ENCODE measurements around the gene SSH2. TPM values are rescaled to one million over a fixed set of nuclear protein-coding genes. Genes with fewer than 3 reads are reported as not detected.

The SSH2 gene
- total and polyA plus RNA-seq, 9 of the 15 experiments (the other 6 are each of a cell fraction or from before 2014, with no cell fraction given): 3.9 to 16.1 (median 10.2) TPM

DNA sequence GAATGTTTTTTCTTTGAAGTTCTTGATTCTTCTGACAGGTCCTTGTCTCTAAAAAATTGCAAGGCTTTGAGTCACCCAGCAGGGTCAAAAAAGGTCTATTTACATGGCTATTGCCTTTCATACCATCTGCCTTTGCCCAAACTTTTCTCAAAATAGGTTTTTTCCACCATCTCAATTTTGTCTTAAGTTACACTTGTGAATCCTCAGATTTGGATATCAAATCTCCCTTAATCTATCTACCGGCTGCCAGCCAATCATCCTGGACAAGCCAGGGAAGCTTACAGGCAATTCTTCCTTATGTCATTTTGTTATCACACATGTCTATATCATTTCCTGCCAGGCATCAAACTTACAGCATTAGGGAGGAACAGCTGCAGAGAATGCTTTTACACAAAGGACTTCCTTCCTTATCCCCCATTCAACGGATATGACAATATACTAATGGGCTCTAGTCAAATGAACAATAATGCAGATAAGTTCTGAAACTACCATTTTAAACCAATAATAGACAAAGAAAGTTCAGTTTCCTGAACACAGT, 203.2 kb downstream of the SSH2 start (continued):
- no peak for TF ChIP-seq SRF (CRISPR knock-in tag; IDR thresholded peaks at IDR 0.05)
- TF ChIP-seq, protein P1, sequence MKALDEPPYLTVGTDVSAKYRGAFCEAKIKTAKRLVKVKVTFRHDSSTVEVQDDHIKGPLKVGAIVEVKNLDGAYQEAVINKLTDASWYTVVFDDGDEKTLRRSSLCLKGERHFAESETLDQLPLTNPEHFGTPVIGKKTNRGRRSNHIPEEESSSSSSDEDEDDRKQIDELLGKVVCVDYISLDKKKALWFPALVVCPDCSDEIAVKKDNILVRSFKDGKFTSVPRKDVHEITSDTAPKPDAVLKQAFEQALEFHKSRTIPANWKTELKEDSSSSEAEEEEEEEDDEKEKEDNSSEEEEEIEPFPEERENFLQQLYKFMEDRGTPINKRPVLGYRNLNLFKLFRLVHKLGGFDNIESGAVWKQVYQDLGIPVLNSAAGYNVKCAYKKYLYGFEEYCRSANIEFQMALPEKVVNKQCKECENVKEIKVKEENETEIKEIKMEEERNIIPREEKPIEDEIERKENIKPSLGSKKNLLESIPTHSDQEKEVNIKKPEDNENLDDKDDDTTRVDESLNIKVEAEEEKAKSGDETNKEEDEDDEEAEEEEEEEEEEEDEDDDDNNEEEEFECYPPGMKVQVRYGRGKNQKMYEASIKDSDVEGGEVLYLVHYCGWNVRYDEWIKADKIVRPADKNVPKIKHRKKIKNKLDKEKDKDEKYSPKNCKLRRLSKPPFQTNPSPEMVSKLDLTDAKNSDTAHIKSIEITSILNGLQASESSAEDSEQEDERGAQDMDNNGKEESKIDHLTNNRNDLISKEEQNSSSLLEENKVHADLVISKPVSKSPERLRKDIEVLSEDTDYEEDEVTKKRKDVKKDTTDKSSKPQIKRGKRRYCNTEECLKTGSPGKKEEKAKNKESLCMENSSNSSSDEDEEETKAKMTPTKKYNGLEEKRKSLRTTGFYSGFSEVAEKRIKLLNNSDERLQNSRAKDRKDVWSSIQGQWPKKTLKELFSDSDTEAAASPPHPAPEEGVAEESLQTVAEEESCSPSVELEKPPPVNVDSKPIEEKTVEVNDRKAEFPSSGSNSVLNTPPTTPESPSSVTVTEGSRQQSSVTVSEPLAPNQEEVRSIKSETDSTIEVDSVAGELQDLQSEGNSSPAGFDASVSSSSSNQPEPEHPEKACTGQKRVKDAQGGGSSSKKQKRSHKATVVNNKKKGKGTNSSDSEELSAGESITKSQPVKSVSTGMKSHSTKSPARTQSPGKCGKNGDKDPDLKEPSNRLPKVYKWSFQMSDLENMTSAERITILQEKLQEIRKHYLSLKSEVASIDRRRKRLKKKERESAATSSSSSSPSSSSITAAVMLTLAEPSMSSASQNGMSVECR (CRISPR knock-in tag; IDR thresholded peaks at IDR 0.05): no peak
- no peak for TF ChIP-seq ZNF707 (CRISPR knock-in tag; conservative IDR thresholded peaks at IDR 0.05)
- TF ChIP-seq NBN (IDR thresholded peaks at IDR 0.05; ENCODE audit: low read depth): no peak
- no peak for TF ChIP-seq ZC3H11A (IDR thresholded peaks at IDR 0.05; ENCODE audit: low read depth, low read length)
- TF ChIP-seq RAD51 (IDR thresholded peaks at IDR 0.05; ENCODE audit: borderline replicate concordance, low read depth): no peak
- no peak for TF ChIP-seq ZBTB8A (IDR thresholded peaks at IDR 0.05; ENCODE audit: partially characterized antibody)
- peak; percentile 60; the same call in 1 of the 2 replicates for TF ChIP-seq ZNF311 (CRISPR knock-in tag; IDR thresholded peaks at IDR 0.05)
- no peak for TF ChIP-seq FUS (optimal IDR thresholded peaks at IDR 0.05; ENCODE audit: low read depth, low read length)
- TF ChIP-seq HDAC2 (IDR thresholded peaks at IDR 0.05): peak; percentile 53; the same call in 1 of the 2 replicates
- TF ChIP-seq FOXM1 (IDR thresholded peaks at IDR 0.05; ENCODE audit: low read depth): peak; percentile 75
- TF ChIP-seq FOXM1 (CRISPR knock-in tag; IDR thresholded peaks at IDR 0.05; ENCODE audit: low read depth): no peak
- TF ChIP-seq MAZ (CRISPR knock-in tag; conservative IDR thresholded peaks at IDR 0.05 in 1 of 2, IDR thresholded peaks at IDR 0.05 in 1 of 2): peak in 1 of 2 experiments; percentile 58; a peak in 1 of 4 replicates
- peak; percentile 95 for TF ChIP-seq HDAC3 (IDR thresholded peaks at IDR 0.05; ENCODE audit: borderline replicate concordance, partially characterized antibody)
- no peak for TF ChIP-seq BACH1 (tag; IDR thresholded peaks at IDR 0.05)
- TF ChIP-seq ASH1L (IDR thresholded peaks at IDR 0.05; ENCODE audit: borderline replicate concordance, low read depth, partially characterized antibody): no peak
- TF ChIP-seq GTF2F1 (IDR thresholded peaks at IDR 0.05; ENCODE audit: low read depth, low read length): no peak
- 0 out of 4 replicates have a peak, but pooled peaks of 1 of the 2 experiments have one; percentile 39 for TF ChIP-seq ARNT (IDR thresholded peaks at IDR 0.05)
- TF ChIP-seq ESRRA (IDR thresholded peaks at IDR 0.05; ENCODE audit: borderline replicate concordance, low read depth): no peak
- TF ChIP-seq, protein P2, sequence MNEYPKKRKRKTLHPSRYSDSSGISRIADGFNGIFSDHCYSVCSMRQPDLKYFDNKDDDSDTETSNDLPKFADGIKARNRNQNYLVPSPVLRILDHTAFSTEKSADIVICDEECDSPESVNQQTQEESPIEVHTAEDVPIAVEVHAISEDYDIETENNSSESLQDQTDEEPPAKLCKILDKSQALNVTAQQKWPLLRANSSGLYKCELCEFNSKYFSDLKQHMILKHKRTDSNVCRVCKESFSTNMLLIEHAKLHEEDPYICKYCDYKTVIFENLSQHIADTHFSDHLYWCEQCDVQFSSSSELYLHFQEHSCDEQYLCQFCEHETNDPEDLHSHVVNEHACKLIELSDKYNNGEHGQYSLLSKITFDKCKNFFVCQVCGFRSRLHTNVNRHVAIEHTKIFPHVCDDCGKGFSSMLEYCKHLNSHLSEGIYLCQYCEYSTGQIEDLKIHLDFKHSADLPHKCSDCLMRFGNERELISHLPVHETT (CRISPR knock-in tag; conservative IDR thresholded peaks at IDR 0.05 in 1 of 2, IDR thresholded peaks at IDR 0.05 in 1 of 2): peak in 1 of 2 experiments; percentile 71; a peak in 1 of 4 replicates
- no peak for TF ChIP-seq NCOA4 (IDR thresholded peaks at IDR 0.05; ENCODE audit: partially characterized antibody)
- TF ChIP-seq ZFP1 (CRISPR knock-in tag; IDR thresholded peaks at IDR 0.05): no peak
